GM19099 (cell line): Measurements from ENCODE around the gene SLC12A6.

ENCODE experiments used
- POLR2A ChIP-seq: IDR thresholded peaks from 3 replicates; pipeline ENCODE4 v1.6.1; 2011; ENCODE audit warnings: low read depth; ENCODE audit not compliant: insufficient read length; ENCODE audit errors: extremely low read depth

The SLC12A6 gene

DNA sequence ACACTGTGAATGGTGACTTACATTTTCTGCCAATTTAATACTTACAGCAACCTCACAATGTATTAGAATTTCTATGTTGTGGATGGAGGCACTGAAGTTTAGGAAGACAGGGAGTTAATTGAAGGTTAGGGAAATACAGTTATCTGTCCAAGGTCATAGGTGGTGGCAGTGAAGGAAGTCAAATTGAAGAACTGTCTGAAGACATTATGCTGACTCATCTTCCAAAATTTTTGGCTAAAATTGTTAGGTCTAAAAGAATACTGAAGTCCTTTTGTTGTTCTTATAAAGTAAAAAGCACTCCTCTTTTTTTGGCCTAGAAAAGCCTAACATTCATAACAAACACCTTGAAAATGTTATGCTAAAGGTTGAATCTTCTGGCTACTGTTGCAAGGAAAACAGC is 85.0 kb downstream of the SLC12A6 start:
- TF ChIP-seq POLR2A, result no peak

- TF ChIP-seq POLR2A, result no peak
Measured at GRCh38 chr15:34248190-34248589, 89.4 kb downstream of the SLC12A6 start.

- no peak for TF ChIP-seq POLR2A
Measured at GRCh38 chr15:34246276-34246976, 91.2 kb downstream of the SLC12A6 start.

DNA sequence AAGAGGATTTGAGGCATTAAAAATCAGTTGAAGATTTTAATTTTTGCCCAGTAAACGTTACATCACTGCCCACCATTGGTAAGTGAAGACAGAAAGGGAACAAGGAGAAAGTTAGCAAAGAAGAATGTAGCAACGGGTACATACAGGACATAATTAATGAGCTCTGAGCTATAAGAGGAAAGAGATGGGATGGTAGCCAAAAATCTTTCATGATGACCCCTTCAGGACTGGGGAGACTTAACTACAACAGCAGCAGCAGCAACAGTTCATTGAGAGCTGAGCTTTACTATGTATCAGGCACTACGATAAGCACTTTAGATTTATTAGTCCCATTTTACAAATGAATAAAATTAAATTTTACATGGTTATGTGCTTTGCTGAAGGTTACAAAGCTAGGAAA is 94.4 kb downstream of the SLC12A6 start:
- TF ChIP-seq POLR2A, result no peak

DNA sequence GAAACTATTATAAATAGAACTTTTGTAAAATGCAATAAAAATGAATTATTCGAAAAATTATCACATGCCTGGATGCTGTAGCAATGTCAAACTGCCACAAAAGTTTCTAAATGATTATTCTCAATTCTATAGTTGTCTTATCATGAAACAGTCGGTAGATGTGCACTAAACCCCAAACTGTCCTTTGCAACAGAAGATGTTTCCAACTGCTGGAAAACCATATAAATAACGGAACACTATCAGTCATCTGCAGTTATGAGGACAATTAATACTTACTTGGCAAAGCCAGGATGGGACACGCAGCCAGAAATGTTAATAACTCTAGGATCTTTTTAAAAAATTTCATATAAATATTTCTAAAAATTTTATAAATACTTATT is 95.3 kb downstream of the SLC12A6 start:
- TF ChIP-seq POLR2A, result no peak

DNA sequence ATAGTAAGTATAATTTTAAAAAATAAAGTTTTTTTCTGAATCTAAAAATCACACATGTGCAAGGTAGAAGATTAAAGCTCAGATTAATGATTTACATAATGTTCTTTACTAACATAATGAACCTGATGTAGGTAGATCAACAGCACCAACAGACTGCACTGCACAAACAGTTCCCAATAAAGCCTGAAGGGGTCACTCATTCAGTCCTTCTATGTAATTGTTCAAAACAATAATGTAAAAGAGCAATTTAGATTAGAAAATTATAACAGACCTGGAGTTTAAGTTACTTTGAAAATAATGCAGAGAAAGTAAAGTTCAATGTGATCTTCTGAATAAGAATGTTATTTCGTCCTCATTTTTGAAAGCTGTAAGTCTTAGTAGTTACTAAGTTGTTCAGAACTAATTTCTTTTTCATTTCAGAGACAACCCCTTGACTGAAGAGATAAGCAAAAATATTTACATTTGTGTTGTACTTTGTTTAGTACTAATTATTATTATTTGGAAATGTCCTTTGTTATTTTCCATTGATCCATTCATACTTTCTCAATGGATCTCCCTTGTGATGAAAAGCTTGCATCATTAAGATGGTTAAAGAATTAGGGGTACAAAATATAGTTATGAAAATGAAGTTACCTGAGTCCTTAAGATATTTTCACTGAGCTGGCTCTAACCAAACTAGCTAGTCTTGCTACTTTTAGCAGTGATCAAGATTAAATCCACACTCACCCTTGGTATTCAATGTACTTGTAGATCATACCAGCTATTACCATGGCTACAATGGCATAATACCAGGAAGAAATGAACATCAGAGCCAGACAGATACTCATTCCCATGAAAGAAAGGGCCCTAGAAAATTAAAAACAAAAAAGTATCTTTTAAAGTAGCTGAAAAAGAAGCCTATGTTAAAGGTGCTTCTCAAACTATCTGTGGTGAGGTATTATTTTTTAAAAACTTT is 95.9 kb downstream of the SLC12A6 start:
- no peak for TF ChIP-seq POLR2A

DNA sequence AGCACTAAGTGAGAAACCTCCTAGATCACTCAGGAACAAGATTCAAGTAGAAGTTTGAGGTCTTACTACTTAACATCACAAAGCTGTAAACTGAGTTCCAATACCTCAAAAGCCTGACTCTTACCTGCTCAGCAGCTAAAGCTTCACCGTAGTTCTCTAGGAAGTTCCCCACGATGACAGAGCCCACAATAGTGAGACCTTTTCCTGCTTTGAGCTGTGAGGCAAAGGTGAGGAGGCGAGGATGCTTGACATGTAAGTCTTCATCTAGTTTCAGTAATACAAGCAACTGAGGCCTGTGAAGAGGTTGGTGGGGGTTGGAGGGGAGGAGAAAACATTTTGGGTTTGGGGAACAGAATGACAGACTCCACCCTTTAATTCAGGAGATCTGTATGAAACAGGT is 97.0 kb downstream of the SLC12A6 start:
- no peak for TF ChIP-seq POLR2A

DNA sequence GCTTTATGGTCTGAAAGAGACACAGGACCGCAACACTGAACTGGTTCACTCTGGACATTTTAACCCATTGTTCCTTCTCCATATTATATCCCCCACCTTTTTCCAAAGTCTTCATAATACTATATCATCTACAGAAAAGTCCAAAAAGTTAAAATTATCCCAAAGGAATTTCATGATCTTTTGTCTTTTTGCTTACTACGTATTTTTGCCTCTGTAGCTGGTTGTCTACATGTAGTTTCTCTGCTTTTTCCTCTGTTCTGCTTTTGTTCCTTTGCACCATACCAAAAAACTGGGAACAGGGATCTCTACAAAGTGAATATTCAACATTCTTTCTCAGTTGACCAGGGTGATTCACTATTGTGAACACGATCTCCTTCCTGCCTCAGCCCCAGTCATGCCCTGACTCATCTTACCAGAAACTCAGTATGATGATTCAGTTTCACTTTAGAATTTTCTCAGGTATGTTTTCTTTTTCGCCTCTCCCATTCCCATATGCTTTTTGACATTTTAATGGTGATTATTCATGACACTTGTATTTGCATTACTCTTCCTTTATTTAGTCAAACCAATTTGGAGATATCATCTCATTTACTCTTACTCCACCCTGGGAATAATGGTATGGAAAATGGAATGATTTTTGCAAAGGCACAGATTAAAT is 98.3 kb downstream of the SLC12A6 start:
- no peak for TF ChIP-seq POLR2A

- TF ChIP-seq POLR2A, result no peak
Measured at GRCh38 chr15:34233614-34234013, 104.0 kb downstream of the SLC12A6 start.

- TF ChIP-seq POLR2A, result no peak
Measured at GRCh38 chr15:34223904-34224596, 113.5 kb downstream of the SLC12A6 start.

DNA sequence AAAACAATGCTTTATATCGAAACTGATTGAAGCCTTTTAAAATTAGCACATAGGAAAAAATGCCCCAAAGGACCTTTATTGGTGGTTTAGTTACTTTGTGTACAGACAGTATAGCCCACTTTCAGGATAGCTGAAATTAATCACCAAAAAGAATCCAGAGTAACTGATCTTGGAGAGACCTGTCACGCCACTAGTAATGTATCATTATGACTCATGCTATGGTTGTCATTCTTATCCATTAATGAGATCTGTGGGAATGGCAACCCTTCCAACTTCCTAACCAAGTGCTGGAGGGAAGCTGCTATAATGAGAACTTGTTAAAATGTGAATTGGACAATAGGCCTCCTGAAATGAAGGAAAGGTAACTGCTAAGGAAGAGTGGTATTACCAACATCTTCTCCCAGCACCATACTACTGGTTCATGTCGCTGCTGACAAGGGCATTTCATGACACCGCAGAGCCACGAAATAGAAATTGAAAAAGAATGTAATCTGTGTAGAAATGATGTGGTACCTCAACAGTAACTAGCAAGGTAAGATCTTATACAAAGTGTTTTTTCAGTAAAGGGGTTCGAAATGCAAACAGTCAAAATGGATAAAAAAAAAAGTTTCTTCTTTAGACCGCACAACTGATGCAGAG is 119.9 kb downstream of the SLC12A6 start:
- TF ChIP-seq POLR2A, result no peak

DNA sequence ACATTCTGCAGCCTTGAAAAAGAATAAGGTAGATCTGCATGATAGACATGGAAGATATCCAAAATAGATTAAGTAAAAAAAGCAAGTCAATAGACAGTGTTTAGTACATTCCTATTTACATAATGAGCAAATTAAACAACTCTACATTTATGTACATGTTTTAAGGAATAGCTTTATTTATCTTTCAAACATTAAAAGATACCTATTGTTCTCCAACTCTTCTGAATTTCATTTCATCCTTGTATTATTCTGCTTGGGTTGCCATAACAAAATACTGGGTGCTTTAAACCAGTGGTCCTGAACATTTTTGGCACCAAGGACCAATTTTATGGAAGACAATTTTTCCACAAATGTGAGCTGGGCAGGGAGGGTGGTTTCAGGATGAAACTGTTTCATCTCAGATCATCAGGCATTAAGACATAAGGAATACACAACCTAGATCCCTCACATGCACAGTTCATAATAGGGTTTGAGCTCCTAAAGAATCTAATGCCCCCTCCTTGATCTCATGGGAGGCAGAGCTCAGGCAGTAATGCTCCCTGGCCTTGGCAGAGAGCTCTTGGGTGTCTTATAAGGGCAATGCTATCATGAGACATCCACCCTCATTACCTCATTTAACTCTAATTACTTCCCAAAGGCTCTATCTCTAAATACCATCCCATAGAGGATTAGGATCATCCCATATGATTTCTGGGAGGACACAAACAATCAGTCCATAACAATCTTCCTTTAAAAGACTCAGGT is 120.9 kb downstream of the SLC12A6 start:
- TF ChIP-seq POLR2A, result no peak

DNA sequence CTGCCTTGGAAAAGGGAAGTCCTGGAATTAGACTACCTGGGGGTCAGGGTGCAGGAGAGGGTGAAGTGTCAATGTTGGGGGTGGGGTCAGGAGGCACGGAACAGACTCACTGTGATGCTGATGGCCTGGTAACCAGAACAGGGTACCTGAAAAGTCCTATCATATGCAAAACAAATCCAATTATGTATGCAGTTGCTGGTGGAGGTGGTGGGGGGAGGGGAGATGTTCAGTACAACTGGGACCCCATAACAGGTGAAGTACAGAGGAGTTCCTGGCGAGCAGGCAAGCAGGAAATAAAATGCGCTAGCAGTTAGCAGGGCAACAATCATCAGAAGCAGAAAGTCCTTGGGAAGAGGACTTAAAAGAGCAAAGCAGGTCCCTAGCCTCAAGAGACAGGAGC is 123.4 kb downstream of the SLC12A6 start:
- TF ChIP-seq POLR2A, result no peak

- TF ChIP-seq POLR2A, result no peak
Measured at GRCh38 chr15:34213690-34214089, 123.9 kb downstream of the SLC12A6 start.
